T-helper 2 cell (primary cell): ENCODE results near the gene PPM1G.
A peak's percentile ranks its signal among the peaks of the same experiment; 100 is the strongest.

Experiments
- DNase-seq, 5 experiments: peaks; one replicate each; pipeline versions ENCODE4 v3.0.0 to v3.0.0-alpha.2; 2012 to 2022

PPM1G gene

GRCh38 chr2:27412419-27413152 is 3.2 kb upstream of the PPM1G start:
- no peak for DNase-seq

- DNase-seq, result peak in 1 of 5 experiments; percentile 24
Measured at GRCh38 chr2:27408601-27409320, 630 bp downstream of the PPM1G start.

DNA sequence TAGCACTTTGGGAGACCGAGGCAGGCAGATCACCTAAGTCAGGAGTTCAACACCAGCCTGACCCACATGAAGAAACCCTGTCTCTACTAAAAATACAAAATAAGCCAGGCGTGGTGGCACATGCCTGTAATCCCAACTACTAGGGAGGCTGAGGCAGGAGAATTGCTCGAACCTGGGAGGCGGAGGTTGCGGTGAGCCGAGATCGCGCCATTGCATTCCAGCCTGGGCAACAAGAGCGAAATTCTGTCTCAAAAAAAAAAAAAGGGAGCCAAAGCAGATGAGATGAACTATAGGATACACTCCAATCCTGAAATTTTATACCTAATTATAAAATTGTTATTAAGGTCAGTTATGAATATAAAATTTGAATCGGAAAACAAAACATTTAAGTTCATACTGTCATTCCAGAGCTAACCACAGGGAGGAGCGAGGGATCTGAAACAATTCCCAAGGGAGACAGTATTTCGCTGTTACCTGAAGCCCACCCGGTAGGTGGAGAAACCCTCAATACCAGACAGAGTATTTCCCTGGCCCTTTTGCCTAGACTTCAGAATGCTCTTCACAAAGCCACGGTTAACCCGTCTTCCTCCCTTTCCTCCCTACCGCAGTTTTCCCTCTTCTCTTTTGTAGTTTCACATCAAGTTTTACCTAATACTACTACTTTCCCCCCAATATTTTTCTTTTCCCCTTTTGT is 1.4 kb downstream of the PPM1G start:
- DNase-seq, result no peak

DNA sequence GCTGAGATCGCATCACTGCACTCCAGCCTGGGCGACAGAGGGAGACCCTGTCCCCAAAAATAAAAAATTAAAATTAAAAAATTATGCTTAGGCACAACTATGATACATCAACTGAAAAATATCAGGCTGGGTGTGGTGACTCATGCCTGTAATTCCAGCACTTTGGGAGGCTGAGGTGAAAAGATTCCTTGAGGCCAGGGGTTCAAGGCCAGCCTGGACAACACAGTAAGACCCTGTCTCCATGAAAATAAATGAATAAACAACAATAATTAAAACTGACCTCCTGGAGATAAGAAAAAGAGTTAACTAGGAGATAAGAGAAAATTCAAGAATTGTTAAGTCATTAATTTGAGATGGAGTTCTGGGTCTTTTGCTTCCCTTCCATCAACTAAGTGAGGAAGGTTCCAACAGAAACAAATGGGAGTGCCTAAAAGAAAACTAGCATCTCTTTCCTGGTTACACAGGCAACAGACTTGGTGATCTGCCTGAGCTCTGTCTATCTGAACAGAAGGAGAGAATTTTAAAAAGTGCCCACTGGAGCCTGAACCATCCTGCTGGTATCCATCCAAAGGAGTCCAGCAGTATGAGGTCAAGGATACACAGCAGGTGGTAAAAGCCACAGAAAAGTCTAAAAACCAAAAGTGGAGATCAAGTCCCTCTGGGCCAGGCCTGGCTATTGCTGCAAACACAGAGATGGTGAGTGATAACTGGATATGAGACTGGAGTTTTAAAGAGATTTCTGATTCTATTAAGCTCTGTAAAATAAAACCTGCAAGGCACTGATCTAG is 8.8 kb downstream of the PPM1G start:
- no peak for DNase-seq

- no peak for DNase-seq
Measured at GRCh38 chr2:27398962-27399361, 10.4 kb downstream of the PPM1G start.

- no peak for DNase-seq
Measured at GRCh38 chr2:27393225-27393624, 16.2 kb downstream of the PPM1G start.

DNA sequence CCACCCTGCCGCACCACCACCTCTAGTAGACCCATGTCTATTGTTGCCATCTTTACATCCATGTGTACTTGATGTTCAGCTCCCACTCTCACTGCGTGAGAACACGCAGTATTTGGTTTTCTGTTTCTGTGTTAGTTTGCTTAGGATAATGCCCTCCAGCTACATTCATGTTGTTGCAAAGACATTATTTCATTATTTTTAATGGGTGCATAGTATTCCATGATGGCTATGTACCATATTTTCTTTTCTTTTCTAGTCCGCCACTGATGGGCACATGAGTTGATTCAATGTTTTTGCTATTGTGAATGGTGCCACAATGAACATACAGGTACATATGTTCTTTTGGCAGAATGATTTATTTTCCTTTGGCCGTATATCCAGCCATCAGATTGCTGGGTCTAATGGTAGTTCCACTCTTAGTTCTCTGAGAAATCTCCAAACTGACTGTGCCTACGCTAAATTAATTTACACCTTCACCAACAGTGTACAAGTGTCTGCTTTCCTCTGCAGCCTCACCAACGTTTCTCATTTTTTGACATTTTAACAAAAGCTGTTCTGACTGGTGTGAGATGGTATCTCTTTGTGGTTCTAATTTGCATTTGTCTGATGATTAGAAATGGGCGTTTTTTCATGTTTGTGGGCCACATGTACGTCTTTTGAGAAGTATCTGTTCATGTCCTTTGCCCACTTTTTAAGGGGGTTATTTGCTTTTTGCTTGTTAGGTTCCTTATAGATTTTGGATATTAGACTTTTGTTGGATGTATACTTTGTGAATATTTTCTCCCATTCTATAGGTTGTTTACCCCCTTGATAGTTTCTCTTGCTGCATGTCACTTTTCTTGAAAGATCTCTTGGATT is 18.3 kb downstream of the PPM1G start:
- peak in 2 of 5 experiments; percentile 52 to 90 for DNase-seq

DNA sequence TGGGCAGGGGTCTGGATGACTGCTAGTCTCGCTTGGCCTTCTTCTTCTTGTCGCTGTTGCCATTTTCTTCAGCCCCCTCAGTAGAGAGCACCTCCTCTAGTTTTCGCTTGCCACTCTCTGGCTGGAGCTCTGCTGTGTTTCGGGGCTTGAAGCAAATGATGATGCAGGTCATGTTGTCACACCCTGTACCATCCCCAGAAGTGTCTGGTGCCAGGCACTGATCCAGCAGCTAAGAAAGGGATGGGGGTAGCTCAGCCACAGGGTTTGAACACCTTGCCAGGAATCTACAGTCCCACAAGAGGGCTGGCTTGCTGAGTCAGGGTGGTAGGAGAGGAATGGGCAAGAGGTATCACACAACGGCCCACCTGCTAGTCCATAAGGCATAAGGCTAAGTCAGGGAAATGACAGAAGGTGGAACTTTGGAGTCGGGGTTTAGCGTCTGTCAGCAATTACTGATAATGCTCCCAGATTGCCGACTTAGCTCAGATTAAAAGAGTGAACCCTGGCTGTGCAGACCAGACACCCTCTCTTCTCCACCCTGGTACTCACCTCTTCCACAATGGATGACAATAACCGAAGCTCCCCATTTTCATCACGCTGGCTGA is 27.7 kb downstream of the PPM1G start:
- no peak for DNase-seq

GRCh38 chr2:27380626-27381545 is 28.5 kb downstream of the PPM1G start, which contains the start of gene ZNF513:
Gene ZNF513 (minus strand): TSS chr2:27380734. CDS start chr2:27380526, 208 bp downstream.
- peak; percentile 78 to 96 (median 79) for DNase-seq

DNA sequence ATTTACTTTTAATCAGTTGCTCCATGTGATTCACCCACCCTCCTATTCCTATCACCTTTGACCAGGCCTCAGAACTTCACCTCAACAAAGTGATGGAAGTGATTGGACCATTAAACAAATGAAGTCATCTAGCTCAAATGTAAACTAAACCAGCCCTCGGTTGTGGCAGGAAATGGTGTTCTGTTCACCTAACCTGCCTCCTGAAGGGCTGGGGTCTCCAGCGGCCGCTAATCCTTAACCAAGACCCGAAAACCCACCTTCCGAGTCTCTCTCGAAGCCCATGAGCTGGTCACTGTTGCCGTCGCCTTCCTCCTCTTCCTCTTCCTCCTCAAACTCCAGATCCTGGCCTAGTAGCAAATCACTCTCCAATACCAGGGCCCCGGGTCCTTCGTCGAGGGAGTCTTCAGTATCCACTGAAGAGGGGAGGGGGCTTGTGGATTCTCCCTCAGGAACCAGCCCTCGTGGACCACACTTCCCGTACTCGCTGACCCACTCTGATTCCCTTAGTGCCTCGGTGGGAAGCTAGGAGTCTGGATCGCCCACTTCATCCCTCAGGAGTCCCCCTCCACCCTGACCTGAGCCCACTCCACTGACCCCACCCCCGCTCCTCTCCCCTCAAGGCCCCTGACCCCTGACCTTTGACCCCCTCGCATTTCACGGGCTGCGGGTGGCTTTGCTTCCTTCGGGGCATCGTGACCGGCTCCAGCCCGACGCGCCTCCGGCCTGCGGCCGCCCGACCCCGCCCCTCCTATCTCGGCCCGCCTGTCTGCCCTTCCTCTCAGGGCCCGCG is 29.4 kb downstream of the PPM1G start:
- peak in 1 of 5 experiments; percentile 71 for DNase-seq

GRCh38 chr2:27379383-27379835 is 30.0 kb downstream of the PPM1G start:
- no peak for DNase-seq

DNA sequence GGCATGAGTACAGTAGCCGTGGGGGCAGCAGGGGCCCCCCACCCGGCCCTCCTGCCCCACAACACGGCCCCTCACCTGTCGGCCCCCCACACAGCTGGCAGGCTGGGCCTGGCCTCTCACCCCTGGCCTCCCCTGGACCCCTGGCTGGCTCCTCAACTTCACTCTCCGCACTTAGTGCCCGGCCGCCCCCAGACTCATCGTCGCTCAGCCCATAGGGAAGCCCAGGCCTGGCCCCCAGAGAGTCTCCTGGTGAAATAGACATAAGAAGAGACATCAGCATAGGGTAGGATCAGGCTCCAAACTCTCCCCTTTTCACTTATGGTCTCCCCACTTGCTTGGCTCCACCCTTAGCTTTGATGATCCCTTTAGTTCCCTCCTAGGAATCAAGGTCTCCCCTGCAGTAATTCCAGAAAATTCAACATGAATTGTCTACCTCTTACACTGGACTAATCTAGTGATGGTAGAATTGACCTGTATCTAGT is 30.5 kb downstream of the PPM1G start:
- DNase-seq, result no peak

DNA sequence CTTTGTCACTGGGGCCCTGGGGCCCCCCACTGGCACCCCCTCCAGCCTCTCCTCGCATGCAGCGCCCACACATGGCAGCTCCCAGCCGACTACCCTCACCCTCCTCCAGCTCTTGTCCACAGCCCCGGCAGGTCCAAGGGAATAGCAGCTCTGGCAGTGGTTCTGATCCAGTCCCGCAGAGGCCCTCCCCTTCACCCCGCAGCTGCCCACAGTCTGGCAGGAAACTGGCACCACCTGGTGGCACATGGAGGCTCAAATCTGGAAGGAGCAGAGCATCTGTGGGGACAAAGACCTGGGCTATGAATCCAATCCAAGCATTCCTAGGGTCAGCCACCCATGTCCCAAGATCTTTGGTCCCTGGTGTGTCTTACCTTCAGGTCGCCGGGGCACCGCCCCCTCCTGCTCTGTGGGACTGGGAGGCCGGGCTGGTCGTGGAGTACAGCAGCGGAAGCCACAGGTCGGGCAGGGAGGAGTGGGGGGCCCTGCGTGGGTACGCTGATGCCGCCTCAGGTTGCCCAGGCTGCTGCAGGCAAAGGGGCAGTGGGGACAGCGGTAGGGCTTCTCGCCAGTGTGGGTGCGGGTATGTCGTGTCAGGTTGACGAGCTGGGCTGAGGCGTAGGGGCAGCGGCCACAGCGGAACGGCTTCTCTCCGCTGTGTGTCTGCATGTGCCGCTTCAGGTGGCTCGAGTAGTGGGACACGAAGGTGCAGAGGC is 31.1 kb downstream of the PPM1G start:
- no peak for DNase-seq

GRCh38 chr2:27377618-27378095 is 31.7 kb downstream of the PPM1G start:
- no peak for DNase-seq

DNA sequence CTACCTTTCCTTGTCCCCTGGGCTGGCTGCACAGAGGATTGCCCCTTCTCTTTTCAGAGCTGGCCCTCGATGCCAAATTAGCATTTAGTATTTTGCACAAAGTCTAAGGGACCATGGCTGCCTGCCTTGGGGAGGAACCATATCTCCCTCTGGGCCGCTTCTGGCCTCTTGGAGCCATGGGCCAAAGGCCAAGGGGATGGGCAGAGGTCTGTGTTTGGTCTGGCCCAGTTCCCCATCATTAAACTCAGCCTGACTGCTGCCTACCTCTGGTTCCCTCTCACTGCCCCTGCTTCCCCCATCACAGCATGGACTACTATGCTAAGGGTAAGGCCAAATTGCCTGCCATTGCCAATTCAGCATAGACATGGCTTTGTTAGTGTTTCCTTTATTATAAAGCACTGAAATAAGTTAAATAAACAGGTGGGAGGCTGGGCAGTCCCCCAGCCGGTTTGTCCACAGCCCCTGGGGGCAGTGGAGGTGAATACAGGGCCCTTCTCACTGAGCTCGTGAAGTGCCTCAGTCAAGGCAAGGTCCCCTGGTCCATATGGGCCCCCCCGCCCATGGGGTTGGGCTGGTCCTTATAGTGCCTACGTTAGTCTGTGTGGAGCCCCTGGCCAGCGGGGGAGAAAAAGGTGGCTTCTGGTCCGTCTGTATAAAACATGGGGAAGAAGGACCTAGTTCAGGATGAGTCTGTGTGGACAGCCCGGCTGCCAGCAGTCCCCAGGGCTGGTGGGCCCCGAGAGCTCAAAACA is 32.3 kb downstream of the PPM1G start:
- no peak for DNase-seq

DNA sequence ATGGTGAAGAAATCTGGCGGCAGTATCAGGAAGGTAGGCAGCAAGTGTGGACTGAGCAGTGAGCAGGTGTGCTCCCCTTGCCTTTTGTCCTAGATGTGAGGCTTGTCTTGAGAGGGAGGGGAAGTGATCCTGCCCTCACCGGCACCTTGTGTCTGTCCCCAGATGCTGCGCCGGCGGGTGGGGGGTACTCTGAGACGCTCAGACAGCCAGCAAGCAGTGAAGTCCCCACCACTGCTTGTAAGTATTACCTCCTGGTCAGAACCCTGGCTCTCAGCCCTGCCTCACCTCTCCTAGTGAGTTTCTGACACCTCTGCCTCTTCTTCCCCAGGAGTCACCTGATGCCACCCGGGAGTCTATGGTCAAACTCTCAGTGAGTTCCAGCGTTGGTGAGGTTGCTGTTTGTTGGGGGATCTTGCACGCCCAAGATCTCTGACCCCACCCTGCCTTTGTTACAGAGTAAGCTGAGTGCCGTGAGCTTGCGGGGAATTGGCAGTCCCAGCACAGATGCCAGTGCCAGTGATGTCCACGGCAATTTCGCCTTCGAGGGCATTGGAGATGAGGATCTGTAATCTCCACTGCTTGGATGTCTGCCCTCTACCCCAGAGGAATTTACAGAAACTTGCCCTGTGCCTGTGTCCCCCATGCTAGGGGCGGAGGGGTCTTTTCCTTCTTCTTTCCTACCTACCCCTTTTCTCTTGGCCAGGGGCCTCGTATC is 33.1 kb downstream of the PPM1G start:
- DNase-seq, result no peak
